Kidney (tissue), 14 donors: Measurements from ENCODE around the gene C1QA. TPM values are rescaled to one million over a fixed set of nuclear protein-coding genes. Genes with fewer than 3 reads are reported as not detected.

Source experiments
- DNase-seq, 5 donors: peaks; one replicate each; pipeline ENCODE4 v3.0.0-alpha.2; 2013 to 2020
- FAIRE-seq: peaks from 2 replicates; lab custom pipeline; 2012; peaks lifted over from hg19 to GRCh38; lab: Jason Lieb, UNC
- H3K27ac ChIP-seq, 2 donors: one replicate each; pipeline ENCODE4 v1.7.0; 2013; ENCODE audit warnings: low read depth in 2 of 2, low read length in 2 of 2, inconsistent platforms in 1 of 2
- H3K27me3 ChIP-seq: one replicate; pipeline ENCODE4 v1.7.1; 2013; ENCODE audit warnings: low read length, inconsistent platforms; ENCODE audit not compliant: control insufficient read depth, insufficient read depth
- H3K36me3 ChIP-seq, 3 donors: one replicate each; pipeline versions ENCODE4 v1.7.0 to v1.7.1; 2013; ENCODE audit warnings: low read length in 3 of 3, control low read depth in 1 of 3, inconsistent platforms in 1 of 3; ENCODE audit not compliant: insufficient read depth in 3 of 3, control insufficient read depth in 2 of 3
- H3K4me1 ChIP-seq, 3 donors: one replicate each; pipeline versions ENCODE4 v1.7.0 to v1.7.1; 2013; ENCODE audit warnings: low read length in 3 of 3, inconsistent platforms in 1 of 3, low read depth in 1 of 3; ENCODE audit not compliant: control insufficient read depth in 2 of 3, insufficient read depth in 2 of 3
- H3K4me3 ChIP-seq, 3 donors: one replicate each; pipeline versions ENCODE4 v1.7.0 to v1.8.1; 2013; ENCODE audit warnings: low read length in 3 of 3, control low read depth in 1 of 3, inconsistent platforms in 1 of 3
- H3K9ac ChIP-seq, 3 donors: one replicate each; pipeline versions ENCODE4 v1.7.0 to v1.7.1; 2013; ENCODE audit warnings: low read length in 3 of 3, control low read depth in 1 of 3, inconsistent platforms in 1 of 3
- H3K9me3 ChIP-seq, 3 donors: one replicate each; pipeline versions ENCODE4 v1.7.0 to v1.7.1; 2013; ENCODE audit warnings: low read length in 3 of 3, control low read depth in 1 of 3, inconsistent platforms in 1 of 3; ENCODE audit not compliant: control insufficient read depth in 2 of 3, insufficient read depth in 1 of 3
- CTCF ChIP-seq: IDR thresholded peaks from 3 replicates; pipeline ENCODE4 v1.5.1; 2012; ENCODE audit warnings: mild to moderate bottlenecking, moderate library complexity, borderline replicate concordance; ENCODE audit not compliant: insufficient read depth; ENCODE audit errors: extremely low read depth
- intact Hi-C: fragments of 100-400 bp; cut with DNase I; formaldehyde crosslinking; loops from one replicate; pipeline ENCODE4 v1.11.1; 2022
- polyA plus RNA-seq: library from polyadenylated mRNA; stranded (reverse); fragments of 350-450 nt; fragmentation: Illumina TruSeq; extraction: RNeasy Lipid Tissue Mini Kit (QIAGEN cat#74804); gene quantifications from one replicate; pipeline ENCODE4 v1.2.3, GENCODE V29; 2014; ENCODE audit warnings: low read depth, low replicate concordance; ENCODE audit not compliant: insufficient read depth
- total RNA-seq: library from RNA; stranded (reverse); fragmentation: NEBNext Ultra II Directional; extraction: Animal tissue kit (Norgen Biotek cat#: 25700); gene quantifications from one replicate; pipeline ENCODE4 v1.2.1, GENCODE V29; 2021
- donor health status: control.
- donor health status: control.
- donor health status: control.
- donor health status: control.
- donor health status: control.
- donor health status: DM: yes; HTN: yes; CAD: no.
- donor health status: Normal renal cell carcinoma (clear cell type).

Gene C1QA
- total and polyA plus RNA-seq, 2 donors from 2014 or later = 150 to 238 TPM

GRCh38 chr1:22654692-22655091, 18.3 kb downstream of the C1QA start:
- DNase-seq (no peak), FAIRE-seq (no peak)
- Histone ChIP-seq H3K4me1 (no peaks in the 10 kb centered on the region), H3K9me3 (no peaks in the 10 kb centered on the region), H3K27me3 (peaks cover 3% of the 10 kb centered on the region), H3K9ac (no peak overlapping the region), H3K36me3 (no peaks in the 10 kb centered on the region), H3K4me3 (no peak overlapping the region), H3K27ac (no peak overlapping the region)
- TF ChIP-seq CTCF = no peak
- intact Hi-C loops = no loop called here

- no peak for TF ChIP-seq CTCF
- intact Hi-C loops = no loop called here
- H3K4me3 ChIP-seq = no peak overlapping the region
- H3K27ac ChIP-seq = no peak overlapping the region
- H3K9ac ChIP-seq = no peak overlapping the region
- peaks cover 3% of the 10 kb centered on the region for H3K27me3 ChIP-seq
- H3K9me3 ChIP-seq = no peaks in the 10 kb centered on the region
- no peak for FAIRE-seq
- DNase-seq = no peak
- H3K36me3 ChIP-seq = no peaks in the 10 kb centered on the region
- no peaks in the 10 kb centered on the region for H3K4me1 ChIP-seq
These were observed 22.1 kb downstream of the C1QA start for GRCh38 chr1:22658385-22659163.

GRCh38 chr1:22660716-22661241, 24.4 kb downstream of the C1QA start:
- H3K36me3 ChIP-seq = no peaks in the 10 kb centered on the region
- no peak for TF ChIP-seq CTCF
- FAIRE-seq = no peak
- intact Hi-C loops = no loop called here
- H3K9ac ChIP-seq = no peak overlapping the region
- H3K4me3 ChIP-seq = no peak overlapping the region
- H3K27ac ChIP-seq = no peak overlapping the region
- H3K4me1 ChIP-seq = no peaks in the 10 kb centered on the region
- no peaks in the 10 kb centered on the region for H3K27me3 ChIP-seq
- H3K9me3 ChIP-seq = no peaks in the 10 kb centered on the region
- DNase-seq = no peak
